Measurements from ENCODE around the gene OSBPL2.
A peak's percentile ranks its signal among the peaks of the same experiment; 100 is the strongest.

The OSBPL2 gene

GRCh38 chr20:62291251-62292066 is 53.1 kb downstream of the OSBPL2 start:
- no peak for DNase-seq (ENCODE audit: low read depth, low spot score)
- no peak overlapping the region for H3K4me3 ChIP-seq (ENCODE audit: low read length)

GRCh38 chr20:62292108-62292507 is 53.8 kb downstream of the OSBPL2 start:
- no peak overlapping the region for H3K4me3 ChIP-seq (ENCODE audit: low read length)
- no peak for DNase-seq (ENCODE audit: low read depth, low spot score)

GRCh38 chr20:62293111-62293784 is 54.9 kb downstream of the OSBPL2 start:
- H3K4me3 ChIP-seq (ENCODE audit: low read length): no peak overlapping the region
- DNase-seq (ENCODE audit: low read depth, low spot score): no peak

GRCh38 chr20:62293946-62294345 is 55.6 kb downstream of the OSBPL2 start:
- H3K4me3 ChIP-seq (ENCODE audit: low read length): no peak overlapping the region
- no peak for DNase-seq (ENCODE audit: low read depth, low spot score)

GRCh38 chr20:62294516-62294915 is 56.2 kb downstream of the OSBPL2 start:
- no peak for DNase-seq (ENCODE audit: low read depth, low spot score)
- H3K4me3 ChIP-seq (ENCODE audit: low read length): no peak overlapping the region

GRCh38 chr20:62296724-62297448 is 58.6 kb downstream of the OSBPL2 start:
- no peak overlapping the region for H3K4me3 ChIP-seq (ENCODE audit: low read length)
- DNase-seq (ENCODE audit: low read depth, low spot score): no peak

GRCh38 chr20:62297449-62298227 is 59.3 kb downstream of the OSBPL2 start:
- no peak for DNase-seq (ENCODE audit: low read depth, low spot score)
- no peak overlapping the region for H3K4me3 ChIP-seq (ENCODE audit: low read length)

GRCh38 chr20:62298577-62299249 is 60.4 kb downstream of the OSBPL2 start:
- DNase-seq (ENCODE audit: low read depth, low spot score): no peak
- no peak overlapping the region for H3K4me3 ChIP-seq (ENCODE audit: low read length)

GRCh38 chr20:62299666-62300236 is 61.4 kb downstream of the OSBPL2 start:
- no peak for DNase-seq (ENCODE audit: low read depth, low spot score)

GRCh38 chr20:62300319-62300718 is 62.0 kb downstream of the OSBPL2 start:
- no peak overlapping the region for H3K4me3 ChIP-seq (ENCODE audit: low read length)
- no peak for DNase-seq (ENCODE audit: low read depth, low spot score)

More at GRCh38 chr20:62299666-62300236, 61.4 kb downstream of the OSBPL2 start:
- no peak overlapping the region for H3K4me3 ChIP-seq (ENCODE audit: low read length)

GRCh38 chr20:62301111-62301668 is 62.9 kb downstream of the OSBPL2 start:
- DNase-seq (ENCODE audit: low read depth, low spot score): no peak
- peak overlapping the region; percentile 75; the same call in 1 of the 2 replicates for H3K4me3 ChIP-seq (ENCODE audit: low read length)

- peak; percentile 89 for DNase-seq (ENCODE audit: low read depth, low spot score)
- peak overlapping the region; percentile 75 for H3K4me3 ChIP-seq (ENCODE audit: low read length)
Observed at GRCh38 chr20:62301773-62302340, 63.5 kb downstream of the OSBPL2 start.

- peak within 1 kb of the TSS; percentile 90 for H3K4me3 ChIP-seq (ENCODE audit: low read length)
- DNase-seq (ENCODE audit: low read depth, low spot score): peak; percentile 93
Observed at GRCh38 chr20:62302341-62303061, 64.2 kb downstream of the OSBPL2 start, which contains the start of gene ADRM1. ADRM1 (plus strand) TSS chr20:62302997; CDS start chr20:62303569, 572 bp downstream.

- DNase-seq (ENCODE audit: low read depth, low spot score): no peak
Observed at GRCh38 chr20:62303062-62303339, 64.7 kb downstream of the OSBPL2 start.

GRCh38 chr20:62303340-62304226 is 65.3 kb downstream of the OSBPL2 start:
- DNase-seq (ENCODE audit: low read depth, low spot score): no peak

More at GRCh38 chr20:62303062-62303339, 64.7 kb downstream of the OSBPL2 start:
- H3K4me3 ChIP-seq (ENCODE audit: low read length): peak overlapping the region; percentile 90

More at GRCh38 chr20:62303340-62304226, 65.3 kb downstream of the OSBPL2 start:
- H3K4me3 ChIP-seq (ENCODE audit: low read length): peak overlapping the region; percentile 90
